H9 (cell line): Measurements from ENCODE around the gene ECEL1. TPM values are rescaled to one million over a fixed set of nuclear protein-coding genes. Genes with fewer than 3 reads are reported as not detected.

Experiments used
- DNase-seq: peaks from one replicate; pipeline ENCODE4 v3.0.0-alpha.2; 2017
- H2AFZ ChIP-seq: one replicate; pipeline ENCODE4 v1.6.1; 2013; ENCODE audit warnings: mild to moderate bottlenecking, low read length, control low read depth, moderate library complexity
- H2AK5ac ChIP-seq: 2 replicates; pipeline ENCODE4 v1.6.1; 2013; ENCODE audit warnings: low read length, control low read depth, mixed read lengths; ENCODE audit not compliant: insufficient read length
- H2BK120ac ChIP-seq: one replicate; pipeline ENCODE4 v1.6.1; 2013; ENCODE audit warnings: low read depth, mild to moderate bottlenecking, low read length, control low read depth, inconsistent platforms; ENCODE audit not compliant: poor library complexity, severe bottlenecking
- H2BK12ac ChIP-seq: 2 replicates; pipeline ENCODE4 v1.6.1; 2013; ENCODE audit warnings: low read length, control low read depth, mixed read lengths, low read depth; ENCODE audit not compliant: insufficient read length
- H2BK15ac ChIP-seq: 2 replicates; pipeline ENCODE4 v1.6.1; 2013; ENCODE audit warnings: low read depth, low read length, control low read depth
- H2BK20ac ChIP-seq: one replicate; pipeline ENCODE4 v1.6.1; 2013; ENCODE audit warnings: low read depth, mild to moderate bottlenecking, low read length, control low read depth, inconsistent platforms; ENCODE audit not compliant: poor library complexity, severe bottlenecking
- H2BK5ac ChIP-seq: 2 replicates; pipeline ENCODE4 v1.6.1; 2013; ENCODE audit warnings: low read length, control low read depth, mixed read lengths; ENCODE audit not compliant: insufficient read length
- H3K14ac ChIP-seq: 2 replicates; pipeline ENCODE4 v1.6.1; 2013; ENCODE audit warnings: low read length, control low read depth; ENCODE audit not compliant: insufficient read depth
- H3K18ac ChIP-seq: 2 replicates; pipeline ENCODE4 v1.6.1; 2013; ENCODE audit warnings: low read depth, mild to moderate bottlenecking, mixed read lengths, low read length, control low read depth; ENCODE audit not compliant: insufficient read length
- H3K23ac ChIP-seq: 2 replicates; pipeline ENCODE4 v1.6.1; 2013; ENCODE audit warnings: low read length, control low read depth, mixed read lengths, low read depth; ENCODE audit not compliant: insufficient read length
- H3K23me2 ChIP-seq: 2 replicates; pipeline ENCODE4 v1.6.1; 2013; ENCODE audit warnings: low read depth, mild to moderate bottlenecking, mixed read lengths, low read length, control low read depth; ENCODE audit not compliant: insufficient read length, poor library complexity, severe bottlenecking
- H3K27ac ChIP-seq: 2 replicates; pipeline ENCODE4 v1.5.1; 2013; ENCODE audit warnings: low read length, control low read depth, mixed read lengths, low read depth; ENCODE audit not compliant: insufficient read length
- H3K27me3 ChIP-seq: 2 replicates; pipeline ENCODE4 v1.6.1; 2013; ENCODE audit warnings: low read length, control low read depth, inconsistent platforms; ENCODE audit not compliant: insufficient read depth
- H3K4ac ChIP-seq: 2 replicates; pipeline ENCODE4 v1.6.1; 2013; ENCODE audit warnings: low read depth, mild to moderate bottlenecking, control low read depth, inconsistent platforms, low read length, moderate library complexity
- H3K4me1 ChIP-seq: 2 replicates; pipeline ENCODE4 v1.6.1; 2013; ENCODE audit warnings: low read length, control low read depth, inconsistent platforms; ENCODE audit not compliant: insufficient read depth
- H3K4me2 ChIP-seq: 2 replicates; pipeline ENCODE4 v1.6.1; 2013; ENCODE audit warnings: low read length, control low read depth, mixed read lengths; ENCODE audit not compliant: insufficient read length, insufficient read depth
- H3K56ac ChIP-seq: 2 replicates; pipeline ENCODE4 v1.6.1; 2013; ENCODE audit warnings: low read depth, mild to moderate bottlenecking, mixed read lengths, low read length, control low read depth; ENCODE audit not compliant: insufficient read length
- H3K79me1 ChIP-seq: 2 replicates; pipeline ENCODE4 v1.6.1; 2013; ENCODE audit warnings: low read depth, mild to moderate bottlenecking, moderate library complexity, low read length, control low read depth, inconsistent platforms; ENCODE audit not compliant: insufficient read depth, poor library complexity, severe bottlenecking
- H3K79me2 ChIP-seq: 2 replicates; pipeline ENCODE4 v1.6.1; 2013; ENCODE audit warnings: low read length, control low read depth, inconsistent platforms; ENCODE audit not compliant: insufficient read depth
- H3K9ac ChIP-seq: 2 replicates; pipeline ENCODE4 v1.6.1; 2013; ENCODE audit warnings: low read length, control low read depth, mixed read lengths; ENCODE audit not compliant: insufficient read length; ENCODE audit errors: extremely low read depth
- H3K9me3 ChIP-seq: one replicate; pipeline ENCODE4 v1.6.1; 2013; ENCODE audit warnings: low read depth, low read length, inconsistent platforms; ENCODE audit not compliant: control insufficient read depth
- H3T11ph ChIP-seq: one replicate; pipeline ENCODE4 v1.6.1; 2013; ENCODE audit warnings: mild to moderate bottlenecking, low read length, control low read depth, inconsistent platforms
- H4K20me1 ChIP-seq: one replicate; pipeline ENCODE4 v1.6.1; 2013; ENCODE audit not compliant: control insufficient read depth, insufficient read length, insufficient read depth
- H4K5ac ChIP-seq: 2 replicates; pipeline ENCODE4 v1.6.1; 2013; ENCODE audit warnings: low read depth, mild to moderate bottlenecking, mixed read lengths, low read length, control low read depth; ENCODE audit not compliant: insufficient read length
- H4K8ac ChIP-seq: replicated peaks from 2 replicates; pipeline ENCODE4 v1.6.1; 2013; ENCODE audit warnings: low read length, control low read depth, mixed read lengths, low read depth; ENCODE audit not compliant: insufficient read length
- H4K91ac ChIP-seq: 2 replicates; pipeline ENCODE4 v1.6.1; 2013; ENCODE audit warnings: low read depth, mild to moderate bottlenecking, moderate library complexity, mixed read lengths, low read length, control low read depth; ENCODE audit not compliant: insufficient read length
- H3K27ac Mint-ChIP-seq, 3 experiments: 2 replicates in 2 of 3; 3 replicates in 1 of 3; pipeline ENCODE4 v1.8.0; 2020 to 2021; ENCODE audit warnings: mixed read lengths in 3 of 3, mild to moderate bottlenecking in 1 of 3, moderate library complexity in 1 of 3
- H3K27me3 Mint-ChIP-seq: 2 replicates; pipeline ENCODE4 v1.8.0; 2021; ENCODE audit warnings: low read depth, mild to moderate bottlenecking, moderate library complexity, mixed read lengths
- H3K36me3 Mint-ChIP-seq, 3 experiments: 2 replicates in 2 of 3; 3 replicates in 1 of 3; pipeline ENCODE4 v1.8.0; 2020 to 2021; ENCODE audit warnings: low read depth in 3 of 3, mixed read lengths in 3 of 3; ENCODE audit not compliant: insufficient read depth in 1 of 3
- H3K4me1 Mint-ChIP-seq, 2 experiments: 2 replicates each; pipeline ENCODE4 v1.8.0; 2020; ENCODE audit warnings: mixed read lengths in 2 of 2
- H3K4me3 Mint-ChIP-seq, 2 experiments: 2 replicates in 1 of 2; 3 replicates in 1 of 2; pipeline ENCODE4 v1.8.0; 2020 to 2021; ENCODE audit warnings: mild to moderate bottlenecking in 2 of 2, mixed read lengths in 2 of 2, moderate library complexity in 1 of 2
- H3K9me3 Mint-ChIP-seq, 2 experiments: 2 replicates in 1 of 2; 3 replicates in 1 of 2; pipeline ENCODE4 v1.8.0; 2020; ENCODE audit warnings: mild to moderate bottlenecking in 2 of 2, mixed read lengths in 2 of 2, moderate library complexity in 1 of 2
- CTCF ChIP-seq: fragments of 200-600 bp; sonication (generic); conservative IDR thresholded peaks from 3 replicates; pipeline ENCODE4 v1.8.0; 2021; ENCODE audit warnings: antibody characterized with exemption, mild to moderate bottlenecking
- WGBS: extraction: QIAGEN DNeasy Blood & Tissue Kit; methylation state at CpG from one replicate; pipeline ENCODE4 v1.1.7; 2013; ENCODE audit warnings: missing lambda C conversion rate, low lambda C conversion rate, mixed read lengths; ENCODE audit not compliant: insufficient read length; ENCODE audit errors: extremely low coverage; 5-methylcytosine and 5-hydroxymethylcytosine counted together
- total RNA-seq: library from RNA; stranded (reverse); gene quantifications from 2 replicates; pipeline ENCODE4 v1.2.1, GENCODE V29; 2021

The ECEL1 gene
- total RNA-seq, 1 experiment from 2014 or later = 8.4 TPM

DNA sequence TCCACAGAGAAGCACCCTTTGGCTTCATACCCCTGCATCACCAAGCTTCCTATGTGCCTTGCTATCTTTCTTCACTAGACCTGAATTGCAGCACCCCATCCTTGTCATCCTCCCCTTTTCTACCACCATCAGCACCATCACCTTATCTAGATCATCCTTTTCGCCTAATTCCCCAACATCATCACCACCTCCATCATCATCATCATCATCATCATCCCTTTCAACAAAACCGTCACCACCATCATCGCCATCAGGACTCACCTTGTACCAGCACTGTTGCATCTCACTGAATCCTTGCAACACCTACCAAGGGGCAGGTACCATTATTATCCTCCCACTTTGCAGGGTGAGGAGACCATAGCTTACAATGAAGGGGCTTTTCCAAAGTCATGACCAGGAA is 10.8 kb upstream of the ECEL1 start:
- Histone ChIP-seq H4K91ac (no peak overlapping the region), H2AK5ac (no peak overlapping the region), H2BK20ac (no peak overlapping the region), H2BK15ac (no peak overlapping the region), H2BK120ac (no peak overlapping the region), H3K23ac (no peak overlapping the region), H3K9me3 (no peaks in the 10 kb centered on the region), H3K79me1 (no peaks in the 10 kb centered on the region), H3K9ac (no peak overlapping the region), H3K4me2 (no peak overlapping the region), H2BK12ac (no peak overlapping the region), H3K79me2 (no peaks in the 10 kb centered on the region), H3K4ac (no peak overlapping the region), H3K27ac (no peak overlapping the region), H4K8ac (no peak overlapping the region), H3K27me3 (no peaks in the 10 kb centered on the region; the same call in 1 of the 2 replicates), H3K23me2 (peaks cover 9% of the 10 kb centered on the region), H3K18ac (no peak overlapping the region), H4K20me1 (peaks cover 3% of the 10 kb centered on the region), H3T11ph (no peak overlapping the region), H4K5ac (no peak overlapping the region), H3K14ac (no peak overlapping the region), H3K56ac (no peak overlapping the region), H2AFZ (no peak overlapping the region), H2BK5ac (no peak overlapping the region), H3K4me1 (0 out of 2 replicates have a peak, but pooled peaks cover 3% of the 10 kb centered on the region)
- Mint-ChIP-seq H3K9me3 (no peaks in the 10 kb centered on the region), H3K27me3 (peaks cover 44% of the 10 kb centered on the region), H3K27ac (no peak overlapping the region), H3K4me3 (no peak overlapping the region), H3K36me3 (no peaks in the 10 kb centered on the region; a peak in 1 of 7 replicates), H3K4me1 (peaks cover 13 to 45% of the 10 kb centered on the region in 2 experiments)
- DNase-seq = no peak
- TF ChIP-seq CTCF = no peak
- WGBS = 100% methylated on average over 1 of the region's 3 CpGs
